Rectal smooth muscle tissue (tissue), 1 donor: ENCODE data around the gene PHF24.
"Not testable (repeated sequence)": the region's sequence is repeated elsewhere in the genome, so short reads cannot be mapped to it uniquely, and the experiment has no call there.

ENCODE experiments used
- H3K27ac ChIP-seq: one replicate; pipeline ENCODE4 v1.7.0; 2013; ENCODE audit warnings: low read depth, low read length, inconsistent platforms
- H3K27me3 ChIP-seq: one replicate; pipeline ENCODE4 v1.7.0; 2013; ENCODE audit warnings: low read length; ENCODE audit not compliant: control insufficient read depth, insufficient read depth
- H3K36me3 ChIP-seq: one replicate; pipeline ENCODE4 v1.7.0; 2013; ENCODE audit warnings: low read length; ENCODE audit not compliant: control insufficient read depth, insufficient read depth
- H3K4me1 ChIP-seq: one replicate; pipeline ENCODE4 v1.7.0; 2013; ENCODE audit warnings: low read length; ENCODE audit not compliant: control insufficient read depth, insufficient read depth
- H3K4me3 ChIP-seq: one replicate; pipeline ENCODE4 v1.7.0; 2013; ENCODE audit warnings: low read length
- H3K9ac ChIP-seq: one replicate; pipeline ENCODE4 v1.7.0; 2013; ENCODE audit warnings: low read length

Gene PHF24

DNA sequence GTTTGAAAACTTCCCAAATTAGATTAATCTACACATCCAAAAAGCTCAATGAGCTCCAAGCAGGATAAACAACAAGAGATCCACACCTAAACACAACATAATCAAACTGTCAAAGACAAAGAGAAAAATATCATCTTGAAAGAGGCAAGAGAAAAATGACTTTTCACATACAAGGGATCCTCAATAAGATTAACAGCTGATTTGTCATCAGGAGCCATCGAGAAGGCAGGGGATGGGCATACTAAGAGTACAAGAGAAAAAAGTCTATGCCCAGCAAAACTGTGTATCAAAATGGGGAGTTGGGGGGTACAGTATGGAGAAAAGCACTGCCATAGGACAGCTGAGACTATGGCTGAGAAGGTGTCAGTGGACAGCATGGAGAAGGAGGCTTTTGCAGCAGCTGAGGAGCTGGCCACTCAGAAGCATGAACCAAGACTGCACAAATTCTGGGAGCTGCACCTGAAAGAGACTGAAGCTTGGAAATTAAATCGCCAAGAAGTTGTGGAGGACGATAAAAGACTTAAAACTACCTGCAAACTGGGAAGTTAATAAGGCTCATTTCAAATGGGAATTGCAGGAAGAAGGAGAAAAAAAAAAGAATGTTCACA is 52.4 kb downstream of the PHF24 start:
- no peak overlapping the region for H3K27ac ChIP-seq
- H3K4me1 ChIP-seq: no peaks in the 10 kb centered on the region
- peaks cover 7% of the 10 kb centered on the region for H3K36me3 ChIP-seq
- no peak overlapping the region for H3K9ac ChIP-seq
- no peaks in the 10 kb centered on the region for H3K27me3 ChIP-seq
- no peak overlapping the region for H3K4me3 ChIP-seq

DNA sequence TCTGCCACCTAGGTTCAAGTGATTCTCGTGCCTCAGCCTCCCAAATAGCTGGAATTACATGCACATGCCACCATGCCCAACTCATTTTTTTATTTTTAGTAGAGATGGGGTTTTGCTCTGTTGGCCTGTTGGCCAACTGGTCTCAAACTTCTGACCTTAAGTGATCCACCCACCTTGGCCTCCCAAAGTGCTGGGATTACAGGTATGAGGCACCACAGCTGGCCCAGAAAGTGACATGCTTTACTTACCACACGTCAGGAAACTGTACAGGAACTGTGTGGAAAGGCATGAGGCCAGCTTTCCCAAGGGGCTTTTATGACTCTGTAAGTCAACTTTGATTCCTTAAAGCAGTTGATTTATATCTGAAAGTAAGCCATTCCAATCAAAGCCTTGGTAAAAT is 56.4 kb downstream of the PHF24 start:
- Histone ChIP-seq H3K4me3 (no peak overlapping the region), H3K36me3 (peaks cover 7% of the 10 kb centered on the region), H3K27ac (no peak overlapping the region), H3K27me3 (no peaks in the 10 kb centered on the region), H3K9ac (no peak overlapping the region), H3K4me1 (no peaks in the 10 kb centered on the region)

DNA sequence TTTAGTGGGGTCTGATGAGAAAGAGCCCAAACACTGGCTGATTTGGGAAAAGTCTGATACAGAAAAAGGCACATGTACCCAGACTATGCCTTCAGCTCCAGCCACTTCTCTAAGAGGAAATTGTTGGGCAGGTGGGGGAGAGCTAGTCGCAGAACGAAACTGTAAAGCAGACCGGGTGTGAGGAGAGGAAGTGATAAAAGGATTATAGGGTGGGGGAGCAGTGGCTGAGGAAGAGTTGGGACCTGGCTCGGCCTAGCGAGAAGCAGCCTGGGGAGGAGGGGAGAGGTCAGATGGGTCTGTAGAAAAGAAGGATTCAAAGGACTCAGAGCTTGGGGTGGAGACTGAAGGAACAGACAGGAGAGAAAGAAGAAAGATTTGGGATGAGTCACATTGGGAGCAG is 65.4 kb downstream of the PHF24 start:
- H3K36me3 ChIP-seq, H3K4me3 ChIP-seq, H3K4me1 ChIP-seq, H3K27ac ChIP-seq, H3K27me3 ChIP-seq, H3K9ac ChIP-seq: not testable (repeated sequence)

- H3K4me1 ChIP-seq: no peaks in the 10 kb centered on the region
- no peaks in the 10 kb centered on the region for H3K36me3 ChIP-seq
- no peaks in the 10 kb centered on the region for H3K27me3 ChIP-seq
- no peak overlapping the region for H3K27ac ChIP-seq
- no peak overlapping the region for H3K4me3 ChIP-seq
- H3K9ac ChIP-seq: no peak overlapping the region
Observed at GRCh38 chr9:35026671-35027070, 68.6 kb downstream of the PHF24 start.

GRCh38 chr9:35027374-35027773 is 69.3 kb downstream of the PHF24 start:
- H3K4me1 ChIP-seq: no peaks in the 10 kb centered on the region
- no peaks in the 10 kb centered on the region for H3K36me3 ChIP-seq
- H3K9ac ChIP-seq: no peak overlapping the region
- no peaks in the 10 kb centered on the region for H3K27me3 ChIP-seq
- H3K27ac ChIP-seq: no peak overlapping the region
- no peak overlapping the region for H3K4me3 ChIP-seq

- Histone ChIP-seq H3K36me3 (no peaks in the 10 kb centered on the region), H3K27me3 (no peaks in the 10 kb centered on the region), H3K4me1 (no peaks in the 10 kb centered on the region), H3K9ac (no peak overlapping the region), H3K27ac (no peak overlapping the region), H3K4me3 (no peak overlapping the region)
Observed at GRCh38 chr9:35027860-35028259, 69.8 kb downstream of the PHF24 start.

DNA sequence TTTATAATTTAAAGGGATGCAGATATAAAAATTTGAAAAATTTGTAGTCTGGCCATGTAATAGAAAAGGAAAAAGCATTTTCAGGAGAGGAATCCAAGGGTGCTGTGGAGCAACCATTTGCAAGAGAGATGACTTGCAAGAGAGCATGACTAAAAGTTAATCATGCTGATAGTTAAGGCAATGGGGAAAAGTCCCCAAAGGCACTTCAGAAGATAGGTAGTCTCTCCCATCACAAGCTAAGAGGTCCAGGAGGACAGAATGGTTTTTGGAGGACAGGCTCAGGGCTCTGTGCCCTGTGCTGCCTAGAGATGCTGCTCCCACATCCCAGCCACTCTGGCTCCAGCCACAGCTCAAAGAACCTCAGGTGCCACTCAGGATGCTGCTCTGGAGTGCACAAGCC is 70.3 kb downstream of the PHF24 start:
- no peaks in the 10 kb centered on the region for H3K36me3 ChIP-seq
- H3K27ac ChIP-seq: no peak overlapping the region
- no peak overlapping the region for H3K9ac ChIP-seq
- no peak overlapping the region for H3K4me3 ChIP-seq
- no peaks in the 10 kb centered on the region for H3K4me1 ChIP-seq
- no peaks in the 10 kb centered on the region for H3K27me3 ChIP-seq

DNA sequence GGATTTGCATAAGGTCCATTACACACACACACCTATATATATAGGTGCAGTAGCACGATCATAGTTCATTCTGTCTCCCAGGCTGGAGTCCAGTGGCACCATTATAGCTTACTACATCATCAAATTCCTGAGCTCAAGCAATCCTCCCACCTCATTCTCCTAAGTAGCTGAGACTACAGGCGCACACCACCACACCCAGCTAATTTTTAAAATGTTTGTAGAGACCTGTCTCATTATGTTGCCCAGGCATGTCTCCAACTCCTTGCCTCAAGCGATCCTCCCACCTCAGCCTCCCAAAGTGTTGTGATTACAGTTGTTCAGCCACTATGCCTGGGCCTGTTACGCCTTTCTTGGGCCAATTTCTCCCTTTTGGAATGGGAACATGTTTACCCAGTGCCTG is 71.2 kb downstream of the PHF24 start:
- no peaks in the 10 kb centered on the region for H3K4me1 ChIP-seq
- no peaks in the 10 kb centered on the region for H3K36me3 ChIP-seq
- H3K27ac ChIP-seq: no peak overlapping the region
- no peak overlapping the region for H3K4me3 ChIP-seq
- H3K9ac ChIP-seq: no peak overlapping the region
- H3K27me3 ChIP-seq: no peaks in the 10 kb centered on the region

GRCh38 chr9:35029852-35030251 is 71.8 kb downstream of the PHF24 start:
- no peak overlapping the region for H3K27ac ChIP-seq
- no peaks in the 10 kb centered on the region for H3K36me3 ChIP-seq
- H3K9ac ChIP-seq: no peak overlapping the region
- H3K4me1 ChIP-seq: no peaks in the 10 kb centered on the region
- H3K4me3 ChIP-seq: no peak overlapping the region
- H3K27me3 ChIP-seq: no peaks in the 10 kb centered on the region
